Endothelial cell of umbilical vein (primary cell): Measurements from ENCODE around the gene PLLP. TPM values are rescaled to one million over a fixed set of nuclear protein-coding genes. Genes with fewer than 3 reads are reported as not detected.

Source experiments
- BruUV-seq: library from RNA; stranded (reverse); fragments of 400-500 nt; replicated peaks from 2 replicates; lab custom pipeline; 2021; lab: Mats Ljungman, UMichigan
- CTCF ChIA-PET: fragments of 300-600, 350-600 bp; sonication (Branson Sonifier 250); formaldehyde crosslinking; loops from one replicate; lab custom pipeline; 2021; ENCODE audit warnings: antibody characterized with exemption, inconsistent platforms; lab: Charles Lee
- POLR2A ChIA-PET: fragments of 300-600, 350-600 bp; sonication (Branson Sonifier 250); formaldehyde crosslinking; loops from one replicate; lab custom pipeline; 2021; ENCODE audit warnings: antibody characterized with exemption, inconsistent platforms; lab: Charles Lee
- DNase-seq: peaks from one replicate; pipeline ENCODE4 v3.0.0-alpha.2; 2011; ENCODE audit warnings: low read depth, low spot score
- FAIRE-seq: peaks from 2 replicates; lab custom pipeline; 2011; peaks lifted over from hg19 to GRCh38; lab: Jason Lieb, UNC
- H2AFZ ChIP-seq: 2 replicates; pipeline ENCODE4 v1.6.0; 2012; ENCODE audit warnings: low read depth, low read length, control low read depth, inconsistent platforms
- H3K27ac ChIP-seq: 2 replicates; pipeline ENCODE4 v1.5.1; 2011; ENCODE audit warnings: low read depth, mild to moderate bottlenecking, control low read depth, low read length, moderate library complexity; ENCODE audit not compliant: insufficient read depth
- H3K27me3 ChIP-seq, 2 experiments: 2 replicates each; pipeline versions ENCODE4 v1.6.0 to v1.6.1; 2011; ENCODE audit warnings: low read length in 2 of 2, mixed read lengths in 1 of 2; ENCODE audit not compliant: control insufficient read depth in 2 of 2, insufficient read depth in 2 of 2
- H3K36me3 ChIP-seq, 2 experiments: 2 replicates in 1 of 2; 3 replicates in 1 of 2; pipeline ENCODE4 v1.5.1; 2011; ENCODE audit warnings: low read length in 2 of 2, mild to moderate bottlenecking in 1 of 2, moderate library complexity in 1 of 2; ENCODE audit not compliant: control insufficient read depth in 2 of 2, insufficient read depth in 2 of 2; ENCODE audit errors: extremely low read depth in 1 of 2
- H3K4me1 ChIP-seq: 3 replicates; pipeline ENCODE4 v1.5.1; 2011; ENCODE audit warnings: mild to moderate bottlenecking, low read length; ENCODE audit not compliant: control insufficient read depth, insufficient read depth; ENCODE audit errors: extremely low read depth
- H3K4me2 ChIP-seq: 2 replicates; pipeline ENCODE4 v1.6.1; 2011; ENCODE audit warnings: low read length, control low read depth, mixed read lengths; ENCODE audit not compliant: insufficient read depth
- H3K4me3 ChIP-seq, 3 experiments: fragments of 200-600 bp in 1 of 3; sonication (generic), shearing (Covaris generic) in 1 of 3; replicated peaks in 1 of 3; 2 replicates each; pipeline ENCODE4 v1.5.1; 2011 to 2016; ENCODE audit warnings: control low read depth in 3 of 3, low read length in 3 of 3, mild to moderate bottlenecking in 2 of 3, inconsistent platforms in 1 of 3, low read depth in 1 of 3, moderate library complexity in 1 of 3; ENCODE audit not compliant: insufficient read depth in 1 of 3
- H3K79me2 ChIP-seq: 2 replicates; pipeline ENCODE4 v1.6.0; 2012; ENCODE audit warnings: low read length, inconsistent platforms; ENCODE audit not compliant: control insufficient read depth, insufficient read depth
- H3K9ac ChIP-seq: replicated peaks from 2 replicates; pipeline ENCODE3; 2011; ENCODE audit warnings: low read length, control low read depth; ENCODE audit not compliant: insufficient read depth; ENCODE audit errors: extremely low read depth
- H3K9me1 ChIP-seq: replicated peaks from 3 replicates; pipeline ENCODE4 v1.6.0; 2011; ENCODE audit warnings: mild to moderate bottlenecking, low read length; ENCODE audit not compliant: control insufficient read depth, insufficient read depth; ENCODE audit errors: extremely low read depth
- H3K9me3 ChIP-seq: replicated peaks from 2 replicates; pipeline ENCODE4 v1.5.1; 2012; ENCODE audit warnings: low read length, inconsistent platforms; ENCODE audit not compliant: control insufficient read depth, insufficient read depth
- H4K20me1 ChIP-seq: replicated peaks from 2 replicates; pipeline ENCODE3; 2011; ENCODE audit warnings: mild to moderate bottlenecking, low read length; ENCODE audit not compliant: control insufficient read depth, insufficient read depth; ENCODE audit errors: extremely low read depth
- CTCF ChIP-seq, 2 donors: IDR thresholded peaks; 1 replicate in 1 of 2; 2 replicates in 1 of 2; pipeline ENCODE4 v1.5.1; 2011; ENCODE audit warnings: low read length in 2 of 2, mild to moderate bottlenecking in 2 of 2, moderate library complexity in 2 of 2, control low read depth in 1 of 2, inconsistent platforms in 1 of 2, low read depth in 1 of 2; ENCODE audit not compliant: insufficient read depth in 1 of 2; ENCODE audit errors: extremely low read depth in 1 of 2
- EZH2 ChIP-seq: IDR thresholded peaks from 2 replicates; pipeline ENCODE4 v1.6.1; 2012; ENCODE audit warnings: borderline replicate concordance, low read depth, mild to moderate bottlenecking, moderate library complexity, low read length, inconsistent platforms; ENCODE audit not compliant: severe bottlenecking
- FOS ChIP-seq: IDR thresholded peaks from 2 replicates; pipeline ENCODE4 v1.6.1; 2011; ENCODE audit warnings: mild to moderate bottlenecking, low read length, moderate library complexity, borderline replicate concordance; ENCODE audit not compliant: insufficient read depth
- GATA2 ChIP-seq: IDR thresholded peaks from 2 replicates; pipeline ENCODE4 v1.7.0; 2011; ENCODE audit warnings: low read depth, mild to moderate bottlenecking, moderate library complexity, mixed read lengths, low read length; ENCODE audit not compliant: insufficient read length, insufficient read depth
- JUN ChIP-seq: IDR thresholded peaks from 2 replicates; pipeline ENCODE4 v1.6.1; 2011; ENCODE audit warnings: borderline replicate concordance, low read depth; ENCODE audit not compliant: insufficient read length, insufficient read depth
- MAX ChIP-seq: IDR thresholded peaks from 2 replicates; pipeline ENCODE4 v1.6.1; 2011; ENCODE audit not compliant: insufficient read depth, insufficient read length
- MYC ChIP-seq: IDR thresholded peaks from one replicate; pipeline ENCODE4 v1.6.1; 2011; ENCODE audit warnings: mild to moderate bottlenecking, low read depth, low read length
- POLR2A ChIP-seq: IDR thresholded peaks from 2 replicates; pipeline ENCODE4 v1.6.1; 2012; ENCODE audit warnings: low read depth, mild to moderate bottlenecking, control low read depth, low read length
- POLR2AphosphoS5 ChIP-seq: IDR thresholded peaks from 2 replicates; pipeline ENCODE4 v1.6.1; 2012; ENCODE audit warnings: low read depth, mild to moderate bottlenecking, control low read depth, low read length, moderate library complexity; ENCODE audit not compliant: insufficient read depth
- dilution Hi-C: fragments of 300-500 bp; cut with MboI; formaldehyde crosslinking; loops from one replicate; pipeline ENCODE4 v1.15.0; 2019; ENCODE audit warnings: low sequenced_read_pairs; ENCODE audit not compliant: extremely low pct_ligation_motif_present
- intact Hi-C: fragments of 100-400 bp; cut with micrococcal nuclease; formaldehyde crosslinking; loops from one replicate; pipeline ENCODE4 v1.10.0; 2022
- polyA plus RNA-seq, 4 experiments: library from polyadenylated mRNA; depleted of rRNA in 3 of 4; stranded (reverse) in 3 of 4; unstranded in 1 of 4; fragments of >200 nt; gene quantifications; 2 replicates each; pipeline versions ENCODE4 v1.2.1 to v1.2.3, GENCODE V29; 2011 to 2012; ENCODE audit warnings: missing spikeins in 1 of 4
- total RNA-seq: library from RNA; stranded (reverse); gene quantifications from 2 replicates; pipeline ENCODE4 v1.2.3, GENCODE V29; 2021

The PLLP gene
- total and polyA plus RNA-seq, 2 donors (not counting 3 experiments of a cell fraction or from before 2014, with no cell fraction given) = 4.4 to 14.4 TPM

- FAIRE-seq (no peak), DNase-seq (no peak)
- no peaks in the 10 kb centered on the region for H3K9me1 ChIP-seq
- dilution Hi-C loops (loop anchor here (25.0 kb wide), 1 partner anchor 88 kb away; the partner anchor contains the start of gene CCL17), intact Hi-C loops (no loop called here)
- H3K27ac ChIP-seq = no peak overlapping the region
- H3K4me1 ChIP-seq = no peaks in the 10 kb centered on the region
- no TSS peak for BruUV-seq
- POLR2A ChIA-PET = no interaction called here
- H3K4me2 ChIP-seq = no peak overlapping the region
- no peaks in the 10 kb centered on the region for H3K27me3 ChIP-seq
- H2AFZ ChIP-seq = no peak overlapping the region
- CTCF ChIA-PET = no interaction called here
- no peaks in the 10 kb centered on the region for H4K20me1 ChIP-seq
- no peaks in the 10 kb centered on the region for H3K79me2 ChIP-seq
- no peaks in the 10 kb centered on the region for H3K9me3 ChIP-seq
- no peak overlapping the region for H3K9ac ChIP-seq
- TF ChIP-seq MAX (no peak), POLR2AphosphoS5 (no peak), FOS (no peak), POLR2A (no peak), MYC (no peak), JUN (no peak), EZH2 (no peak), GATA2 (no peak), CTCF (IDR thresholded peaks at IDR 0.05; ENCODE audit: extremely low read depth in 1 of 2, insufficient read depth in 1 of 2, low read depth in 1 of 2, low read length in 2 of 2) (no peak)
- H3K36me3 ChIP-seq = no peaks in the 10 kb centered on the region
- no peak overlapping the region for H3K4me3 ChIP-seq
Measured at GRCh38 chr16:57324749-57325148, 40.3 kb upstream of the PLLP start.
